BE2C (cell line): ENCODE measurements around the gene ADAMTS17.

Experiments
- DNase-seq: peaks from one replicate; pipeline ENCODE4 v3.0.0-alpha.2; 2020
- H3K27me3 ChIP-seq: fragments of 250-450 bp; sonication (Bioruptor Pico); 2 replicates; pipeline ENCODE4 v1.5.1; 2020; ENCODE audit warnings: mild to moderate bottlenecking
- H3K36me3 ChIP-seq: fragments of 250-450 bp; sonication (Bioruptor Pico); 2 replicates; pipeline ENCODE4 v1.5.1; 2020; ENCODE audit warnings: mild to moderate bottlenecking
- H3K4me1 ChIP-seq: fragments of 250-450 bp; sonication (Bioruptor Pico); 2 replicates; pipeline ENCODE4 v1.5.1; 2020
- H3K4me3 ChIP-seq: 2 replicates; pipeline ENCODE4 v1.5.1; 2011; ENCODE audit warnings: low read depth, low read length
- H3K9me3 ChIP-seq: fragments of 250-450 bp; sonication (Bioruptor Pico); 2 replicates; pipeline ENCODE4 v1.5.1; 2020
- CTCF ChIP-seq: IDR thresholded peaks from 2 replicates; pipeline ENCODE4 v1.5.1; 2012; ENCODE audit warnings: mild to moderate bottlenecking, low read depth, low read length

ADAMTS17 gene

DNA sequence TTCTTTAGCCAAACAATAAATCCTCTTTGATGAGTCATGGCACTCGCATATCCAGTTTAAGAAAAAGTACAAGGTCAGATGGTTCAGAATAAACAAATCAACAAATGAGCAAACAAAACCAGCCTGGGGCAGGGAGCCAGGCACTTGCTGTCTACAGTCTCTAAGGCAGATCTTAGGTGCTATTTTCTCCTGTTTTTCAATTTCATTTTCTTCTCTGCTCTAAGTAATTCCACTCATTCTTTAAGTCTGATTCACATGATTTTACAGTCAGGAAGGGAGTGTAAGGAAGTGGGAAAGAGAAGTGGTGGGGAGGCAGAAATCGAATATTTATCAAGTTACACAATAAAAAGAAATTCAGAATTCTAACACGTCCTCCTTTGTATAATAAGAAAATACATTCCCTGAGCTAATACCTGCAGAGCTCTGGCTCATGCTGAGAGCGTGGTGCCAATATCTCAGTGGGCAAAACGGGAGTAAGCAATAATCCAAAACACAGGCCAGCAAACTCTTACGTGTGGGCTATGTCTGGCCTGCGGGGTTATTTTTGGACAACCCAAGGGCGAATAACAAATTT, 298.6 kb downstream of the ADAMTS17 start:
- DNase-seq, result no peak
- no peaks in the 10 kb centered on the region for H3K4me1 ChIP-seq
- no peak overlapping the region for H3K4me3 ChIP-seq
- no peaks in the 10 kb centered on the region for H3K36me3 ChIP-seq
- H3K9me3 ChIP-seq, result no peaks in the 10 kb centered on the region
- no peaks in the 10 kb centered on the region for H3K27me3 ChIP-seq
- no peak for TF ChIP-seq CTCF

GRCh38 chr15:100042558-100042957, 299.2 kb downstream of the ADAMTS17 start:
- Histone ChIP-seq H3K36me3 (no peaks in the 10 kb centered on the region), H3K4me1 (no peaks in the 10 kb centered on the region), H3K4me3 (no peak overlapping the region), H3K27me3 (no peaks in the 10 kb centered on the region), H3K9me3 (no peaks in the 10 kb centered on the region)
- TF ChIP-seq CTCF, result no peak
- DNase-seq, result no peak

DNA sequence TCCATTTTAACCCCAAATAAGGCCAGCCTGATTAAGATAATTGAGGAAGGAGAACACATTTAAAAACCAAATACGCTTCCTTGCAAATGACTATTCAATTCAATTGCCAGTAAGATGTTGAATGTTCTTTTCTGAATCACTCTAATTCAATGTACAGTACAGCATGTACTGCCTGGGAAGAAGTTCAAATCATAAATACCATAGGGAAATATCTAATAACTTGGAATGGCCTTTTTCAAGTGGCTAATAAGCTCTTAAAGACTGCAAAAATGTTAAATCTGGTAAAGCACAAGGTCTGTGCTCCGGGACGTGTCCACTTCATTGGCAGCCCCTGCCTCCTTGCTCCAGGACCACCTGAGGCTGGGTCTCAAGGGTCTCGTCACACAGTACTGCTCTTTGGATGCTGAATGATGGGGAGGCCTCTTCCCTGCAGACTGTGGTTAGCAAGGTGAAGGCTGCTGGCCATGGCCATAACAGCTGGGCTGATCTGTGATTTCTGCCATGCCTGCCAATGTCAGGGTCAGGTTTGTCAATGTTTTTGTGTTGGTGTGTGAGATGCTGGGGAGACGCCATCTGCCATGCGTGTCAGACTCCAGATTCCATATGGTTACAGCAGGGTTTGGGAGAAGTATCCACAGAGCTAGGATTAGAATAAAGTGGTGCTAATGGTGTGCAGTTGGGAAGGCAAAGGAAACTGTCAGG, 300.5 kb downstream of the ADAMTS17 start:
- DNase-seq, result no peak
- H3K9me3 ChIP-seq, result no peaks in the 10 kb centered on the region

DNA sequence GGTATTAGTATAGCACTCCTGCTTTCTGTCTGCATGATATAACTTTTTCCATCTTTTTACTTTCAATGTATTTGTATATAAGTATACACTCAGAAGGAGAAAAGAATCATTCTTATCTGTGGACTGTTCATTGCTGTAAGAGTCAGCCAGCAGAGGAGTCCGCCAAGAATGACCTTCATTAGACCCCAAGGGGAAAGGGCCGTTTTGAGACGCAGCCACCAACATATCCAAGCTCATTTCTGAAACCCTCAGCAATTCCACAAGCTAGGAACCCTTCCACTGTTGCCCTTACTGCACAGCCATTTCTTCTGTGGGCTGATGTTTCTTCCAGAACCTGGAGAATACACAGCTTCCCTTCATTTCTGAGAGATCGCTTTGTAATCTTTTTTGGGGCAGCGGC, 301.8 kb downstream of the ADAMTS17 start:
- TF ChIP-seq CTCF, result no peak
- Histone ChIP-seq H3K4me3 (no peak overlapping the region), H3K27me3 (no peaks in the 10 kb centered on the region), H3K9me3 (no peaks in the 10 kb centered on the region), H3K36me3 (no peaks in the 10 kb centered on the region), H3K4me1 (no peaks in the 10 kb centered on the region)
- DNase-seq, result no peak

More for the DNA sequence above, 300.5 kb downstream of the ADAMTS17 start:
- Histone ChIP-seq H3K4me1 (no peaks in the 10 kb centered on the region), H3K27me3 (no peaks in the 10 kb centered on the region), H3K36me3 (no peaks in the 10 kb centered on the region), H3K4me3 (no peak overlapping the region)
- no peak for TF ChIP-seq CTCF

DNA sequence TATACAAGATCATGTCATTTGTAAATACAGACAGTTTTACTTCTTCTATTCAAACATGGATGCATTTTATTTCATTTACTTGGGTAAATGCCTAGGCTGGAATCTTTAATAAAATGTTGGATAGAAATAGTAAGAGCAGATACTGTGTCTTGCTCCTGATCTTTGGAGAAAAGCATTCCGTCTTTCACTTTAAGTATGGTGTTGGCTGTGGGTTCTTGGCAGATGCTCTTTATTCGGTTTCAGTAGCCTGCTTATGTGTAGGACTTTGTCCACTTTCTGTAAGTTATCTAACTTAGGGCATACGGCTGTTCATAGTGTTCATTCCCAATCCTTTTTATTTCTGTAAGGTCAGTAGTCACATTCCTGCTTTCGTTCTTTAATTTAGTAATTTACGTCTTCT, 303.0 kb downstream of the ADAMTS17 start:
- Histone ChIP-seq H3K36me3 (no peaks in the 10 kb centered on the region), H3K4me1 (no peaks in the 10 kb centered on the region), H3K4me3 (no peak overlapping the region), H3K27me3 (no peaks in the 10 kb centered on the region), H3K9me3 (no peaks in the 10 kb centered on the region)
- DNase-seq, result no peak
- TF ChIP-seq CTCF, result no peak

GRCh38 chr15:100037901-100038300, 303.9 kb downstream of the ADAMTS17 start:
- H3K4me1 ChIP-seq, result no peaks in the 10 kb centered on the region
- DNase-seq, result no peak
- no peaks in the 10 kb centered on the region for H3K36me3 ChIP-seq
- H3K27me3 ChIP-seq, result no peaks in the 10 kb centered on the region
- no peak overlapping the region for H3K4me3 ChIP-seq
- no peak for TF ChIP-seq CTCF
- no peaks in the 10 kb centered on the region for H3K9me3 ChIP-seq
